GM12878 (cell line): ENCODE measurements around the gene DNASE1L1. TPM values are rescaled to one million over a fixed set of nuclear protein-coding genes. Genes with fewer than 3 reads are reported as not detected.
A peak's percentile ranks its signal among the peaks of the same experiment; 100 is the strongest.

Experiments used
- BCL3 ChIP-seq: IDR thresholded peaks from 2 replicates; pipeline ENCODE4 v1.6.1; 2011; ENCODE audit warnings: borderline replicate concordance, low read depth, mild to moderate bottlenecking, moderate library complexity, low read length; ENCODE audit not compliant: insufficient read depth, poor library complexity, severe bottlenecking
- CEBPB ChIP-seq, 2 experiments: fragments of 150-350 bp in 1 of 2; IDR thresholded peaks; 2 replicates each; pipeline ENCODE4 v1.6.1; 2012 to 2014; ENCODE audit warnings: low read depth in 2 of 2, low read length in 2 of 2, borderline replicate concordance in 1 of 2, inconsistent platforms in 1 of 2
- CHD1 ChIP-seq: IDR thresholded peaks from 2 replicates; pipeline ENCODE4 v1.6.1; 2012; ENCODE audit warnings: low read depth, low read length, improper control_type of control experiment
- CHD4 ChIP-seq: fragments of 200-600 bp; sonication (generic); IDR thresholded peaks from 2 replicates; pipeline ENCODE4 v1.6.1; 2016; ENCODE audit warnings: mild to moderate bottlenecking
- ELK1 ChIP-seq: IDR thresholded peaks from 2 replicates; pipeline ENCODE4 v1.6.1; 2012; ENCODE audit warnings: low read depth, low read length, improper control_type of control experiment
- ETV6 ChIP-seq, 2 experiments: fragments of 450-650 bp in 1 of 2; IDR thresholded peaks in 1 of 2; conservative IDR thresholded peaks in 1 of 2; 2 replicates each; pipeline ENCODE4 v1.6.1; 2014; ENCODE audit warnings: antibody characterized with exemption in 1 of 2, borderline replicate concordance in 1 of 2, low read depth in 1 of 2, mild to moderate bottlenecking in 1 of 2, moderate library complexity in 1 of 2
- EZH2 ChIP-seq: IDR thresholded peaks from 2 replicates; pipeline ENCODE4 v1.6.1; 2012; ENCODE audit warnings: low read depth, mild to moderate bottlenecking, control low read depth, inconsistent platforms, low read length, borderline replicate concordance; ENCODE audit not compliant: control insufficient read depth
- FOS ChIP-seq: IDR thresholded peaks from 3 replicates; pipeline ENCODE4 v1.6.1; 2011; ENCODE audit warnings: borderline replicate concordance; ENCODE audit not compliant: insufficient read length; ENCODE audit errors: extremely low read depth
- HDAC6 ChIP-seq: fragments of 200-600 bp; sonication (generic); IDR thresholded peaks from one replicate; pipeline ENCODE4 v1.8.0; 2017; ENCODE audit warnings: antibody characterized with exemption; ENCODE audit not compliant: unreplicated experiment
- HDGF ChIP-seq: fragments of 450-650 bp; IDR thresholded peaks from 2 replicates; pipeline ENCODE4 v1.6.1; 2016; ENCODE audit warnings: antibody characterized with exemption
- KAT2A ChIP-seq: conservative IDR thresholded peaks from 2 replicates; pipeline ENCODE4 v1.6.1; 2011; ENCODE audit warnings: low read depth, low read length; ENCODE audit not compliant: control insufficient read depth
- PAX5 ChIP-seq: IDR thresholded peaks from 2 replicates; pipeline ENCODE4 v1.6.1; 2011; ENCODE audit warnings: low read depth, low read length, borderline replicate concordance
- POLR2AphosphoS2 ChIP-seq: IDR thresholded peaks from 2 replicates; pipeline ENCODE4 v1.6.1; 2011; ENCODE audit warnings: low read depth, mild to moderate bottlenecking, low read length, improper control_type of control experiment, moderate library complexity
- SIX5 ChIP-seq: IDR thresholded peaks from 2 replicates; pipeline ENCODE4 v1.6.1; 2011; ENCODE audit warnings: mild to moderate bottlenecking, low read depth, low read length, moderate library complexity; ENCODE audit not compliant: severe bottlenecking
- SMAD1 ChIP-seq: fragments of 450-650 bp; IDR thresholded peaks from 2 replicates; pipeline ENCODE4 v1.6.1; 2018; ENCODE audit warnings: mild to moderate bottlenecking, low read depth; ENCODE audit not compliant: partially characterized antibody
- SPI1 ChIP-seq: IDR thresholded peaks from 2 replicates; pipeline ENCODE4 v1.6.1; 2011; ENCODE audit warnings: low read depth, mild to moderate bottlenecking, low read length, moderate library complexity, borderline replicate concordance; ENCODE audit not compliant: insufficient read depth
- STAT1 ChIP-seq: fragments of 450-650 bp; conservative IDR thresholded peaks from 2 replicates; pipeline ENCODE4 v1.6.1; 2014; ENCODE audit warnings: antibody characterized with exemption, mild to moderate bottlenecking
- TCF12 ChIP-seq: IDR thresholded peaks from 2 replicates; pipeline ENCODE4 v1.6.1; 2011; ENCODE audit warnings: low read depth, mild to moderate bottlenecking, low read length
- YY1 ChIP-seq: IDR thresholded peaks from 2 replicates; pipeline ENCODE4 v1.6.1; 2011; ENCODE audit warnings: low read depth, mild to moderate bottlenecking, low read length
- ZBED1 ChIP-seq: IDR thresholded peaks from 2 replicates; pipeline ENCODE4 v1.6.1; 2016; ENCODE audit warnings: borderline replicate concordance
- ZNF592 ChIP-seq: fragments of 450-650 bp; IDR thresholded peaks from 2 replicates; pipeline ENCODE4 v1.6.1; 2017; ENCODE audit warnings: mild to moderate bottlenecking, moderate library complexity
- polyA plus RNA-seq, 11 experiments: library from polyadenylated mRNA; depleted of rRNA in 4 of 11; unstranded in 6 of 11; stranded (reverse) in 5 of 11; fragments of >200 nt; fragmentation: Nextera tagmentation in 4 of 11; fragmentation: Illumina TruSeq in 1 of 11; extraction: Ambion mirVana in 4 of 11; extraction: Trizol in 1 of 11; gene quantifications; 1 replicate in 1 of 11; 2 replicates in 10 of 11; pipeline versions ENCODE4 v1.2.1 to v1.2.3, GENCODE V29; 2011 to 2016; ENCODE audit warnings: inconsistent platforms in 2 of 11, missing spikeins in 2 of 11, low read depth in 1 of 11
- total RNA-seq, 4 experiments: library from RNA; depleted of rRNA in 3 of 4; stranded (reverse); fragments of >200 nt in 3 of 4; fragmentation: Illumina TruSeq in 1 of 4; extraction: Trizol in 1 of 4; gene quantifications; 2 replicates each; pipeline versions ENCODE4 v1.2.1 to v1.2.3, GENCODE V29; 2013 to 2021
- TF ChIP-seq, protein P1 (sequence below): IDR thresholded peaks from 2 replicates; pipeline ENCODE4 v1.6.1; 2011; ENCODE audit warnings: mild to moderate bottlenecking, low read depth, low read length, moderate library complexity; ENCODE audit not compliant: insufficient replicate concordance

The DNASE1L1 gene
- total and polyA plus RNA-seq, 10 of the 15 experiments (the other 5 are each of a cell fraction or from before 2014, with no cell fraction given), result 0.60 to 22.7 (median 6.8) TPM

DNA sequence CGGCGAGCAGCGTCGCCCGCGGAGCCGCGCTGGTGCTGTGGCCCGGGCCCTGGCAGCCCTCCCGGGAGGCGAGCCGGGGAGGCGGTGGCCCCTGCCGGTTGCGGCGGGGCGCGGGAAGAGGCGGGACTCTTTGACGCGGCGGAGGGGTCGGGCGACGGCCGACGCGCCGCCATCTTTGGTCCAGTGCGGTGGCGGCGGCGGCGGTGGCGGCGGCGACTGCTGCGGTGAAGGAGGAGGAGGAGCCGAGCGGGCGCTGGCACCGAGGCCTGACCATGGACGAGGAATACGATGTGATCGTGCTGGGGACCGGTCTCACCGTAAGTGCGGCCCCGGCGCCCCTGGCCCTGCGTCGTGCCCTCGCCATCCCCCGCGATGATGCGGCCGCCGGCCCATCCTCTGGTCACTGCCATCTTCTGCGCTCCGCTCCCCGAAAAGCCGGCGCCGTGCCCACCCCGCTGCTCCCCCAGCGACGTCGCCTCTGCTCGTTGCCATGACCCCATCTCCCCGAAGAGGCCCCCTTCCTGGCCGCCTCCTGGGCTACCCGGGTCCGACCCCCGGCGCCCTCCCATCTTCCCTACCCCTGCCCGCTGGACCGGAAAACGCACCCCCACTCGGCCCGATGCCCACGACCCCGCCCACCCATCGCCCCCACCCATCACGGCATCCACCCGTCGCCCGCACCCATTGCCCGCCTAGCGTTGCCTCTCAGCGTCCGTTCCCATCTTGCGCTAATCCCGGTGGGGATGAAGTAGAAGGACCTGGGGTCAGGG, 28.1 kb upstream of the DNASE1L1 start, which contains the start of gene GDI1 (continued):
- TF ChIP-seq, protein P1, sequence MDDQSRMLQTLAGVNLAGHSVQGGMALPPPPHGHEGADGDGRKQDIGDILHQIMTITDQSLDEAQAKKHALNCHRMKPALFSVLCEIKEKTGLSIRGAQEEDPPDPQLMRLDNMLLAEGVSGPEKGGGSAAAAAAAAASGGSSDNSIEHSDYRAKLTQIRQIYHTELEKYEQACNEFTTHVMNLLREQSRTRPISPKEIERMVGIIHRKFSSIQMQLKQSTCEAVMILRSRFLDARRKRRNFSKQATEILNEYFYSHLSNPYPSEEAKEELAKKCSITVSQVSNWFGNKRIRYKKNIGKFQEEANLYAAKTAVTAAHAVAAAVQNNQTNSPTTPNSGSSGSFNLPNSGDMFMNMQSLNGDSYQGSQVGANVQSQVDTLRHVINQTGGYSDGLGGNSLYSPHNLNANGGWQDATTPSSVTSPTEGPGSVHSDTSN, result no peak
- TF ChIP-seq KAT2A (no peak), CHD4 (no peak), FOS (no peak), CEBPB (IDR thresholded peaks at IDR 0.05; ENCODE audit: borderline replicate concordance in 1 of 2, low read depth in 2 of 2, low read length in 2 of 2) (no peak), STAT1 (no peak), ZBED1 (no peak), ZNF592 (0 out of 2 replicates have a peak, but pooled peaks have one; percentile 21), ELK1 (no peak), BCL3 (no peak), HDAC6 (no peak), HDGF (no peak), ETV6 (conservative IDR thresholded peaks at IDR 0.05 in 1 of 2, IDR thresholded peaks at IDR 0.05 in 1 of 2; ENCODE audit: borderline replicate concordance in 1 of 2, low read depth in 1 of 2) (no peak), EZH2 (no peak), YY1 (peak; percentile 94), SIX5 (no peak), SMAD1 (no peak), TCF12 (no peak), CHD1 (no peak), SPI1 (no peak), PAX5 (no peak), POLR2AphosphoS2 (no peak)
